K562 (cell line): ENCODE data around the gene DLGAP5.

Source experiments
- GATAD2A ChIP-seq: fragments of 450-650 bp; IDR thresholded peaks from 2 replicates; pipeline ENCODE4 v1.6.1; 2017
- SNRNP70 ChIP-seq: fragments of 200-400 bp; formaldehyde crosslinking; optimal IDR thresholded peaks from 2 replicates; pipeline ENCODE3; 2017; ENCODE audit warnings: low read depth, low read length
- TF ChIP-seq, protein P1 (sequence below): fragments of 250-450 bp; sonication (Bioruptor Pico); IDR thresholded peaks from 2 replicates; pipeline ENCODE4 v1.4.0; 2020; ENCODE audit warnings: mild to moderate bottlenecking, moderate library complexity

DNA sequence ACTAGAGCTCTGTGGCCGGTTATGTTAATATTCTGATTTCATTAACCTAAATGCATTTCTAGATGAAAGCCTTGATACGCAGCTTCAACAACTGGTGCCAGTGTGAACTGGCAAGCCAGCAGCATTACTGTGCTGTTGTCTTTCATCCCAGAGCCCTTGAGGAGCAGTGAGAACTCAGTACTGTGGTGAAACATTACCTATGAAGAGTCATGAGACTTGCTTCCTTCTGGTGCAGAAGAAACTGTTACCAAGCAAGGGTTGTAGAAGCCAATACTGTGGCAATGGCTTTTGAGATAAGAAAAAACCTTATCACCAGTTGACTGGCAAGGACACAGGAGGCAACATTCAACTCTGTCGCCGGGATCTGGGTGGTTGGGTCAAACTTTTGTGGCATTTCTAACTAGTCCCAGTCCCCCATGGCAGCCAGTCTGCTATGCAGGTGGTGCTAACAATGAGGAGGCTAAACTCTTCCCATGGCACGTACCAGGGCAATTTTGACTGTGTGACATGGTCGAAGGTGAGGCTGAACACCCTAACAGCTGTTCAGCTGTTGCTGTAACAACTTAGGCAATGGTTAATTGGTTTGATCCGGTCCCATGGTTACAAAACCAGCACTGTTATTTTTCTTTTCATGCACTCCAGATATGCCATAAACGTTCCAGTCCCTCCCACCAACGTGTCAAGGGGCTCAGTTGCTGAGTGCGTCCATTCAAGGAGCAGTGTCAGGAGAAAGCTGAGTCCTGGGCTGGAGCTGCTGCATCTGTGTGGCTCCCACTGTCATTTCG lies 74.9 kb downstream of the DLGAP5 start:
- TF ChIP-seq, protein P1, sequence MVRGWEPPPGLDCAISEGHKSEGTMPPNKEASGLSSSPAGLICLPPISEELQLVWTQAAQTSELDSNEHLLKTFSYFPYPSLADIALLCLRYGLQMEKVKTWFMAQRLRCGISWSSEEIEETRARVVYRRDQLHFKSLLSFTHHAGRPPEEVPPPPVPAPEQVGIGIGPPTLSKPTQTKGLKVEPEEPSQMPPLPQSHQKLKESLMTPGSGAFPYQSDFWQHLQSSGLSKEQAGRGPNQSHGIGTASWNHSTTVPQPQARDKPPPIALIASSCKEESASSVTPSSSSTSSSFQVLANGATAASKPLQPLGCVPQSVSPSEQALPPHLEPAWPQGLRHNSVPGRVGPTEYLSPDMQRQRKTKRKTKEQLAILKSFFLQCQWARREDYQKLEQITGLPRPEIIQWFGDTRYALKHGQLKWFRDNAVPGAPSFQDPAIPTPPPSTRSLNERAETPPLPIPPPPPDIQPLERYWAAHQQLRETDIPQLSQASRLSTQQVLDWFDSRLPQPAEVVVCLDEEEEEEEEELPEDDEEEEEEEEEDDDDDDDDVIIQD, result no peak
- TF ChIP-seq GATAD2A (no peak), SNRNP70 (no peak)
